H9 (cell line): ENCODE results near the gene FAM222B. TPM values are rescaled to one million over a fixed set of nuclear protein-coding genes. Genes with fewer than 3 reads are reported as not detected.

ENCODE experiments used
- DNase-seq: peaks from one replicate; pipeline ENCODE4 v3.0.0-alpha.2; 2017
- H2AFZ ChIP-seq: one replicate; pipeline ENCODE4 v1.6.1; 2013; ENCODE audit warnings: mild to moderate bottlenecking, low read length, control low read depth, moderate library complexity
- H2AK5ac ChIP-seq: 2 replicates; pipeline ENCODE4 v1.6.1; 2013; ENCODE audit warnings: low read length, control low read depth, mixed read lengths; ENCODE audit not compliant: insufficient read length
- H2BK120ac ChIP-seq: one replicate; pipeline ENCODE4 v1.6.1; 2013; ENCODE audit warnings: low read depth, mild to moderate bottlenecking, low read length, control low read depth, inconsistent platforms; ENCODE audit not compliant: poor library complexity, severe bottlenecking
- H2BK12ac ChIP-seq: 2 replicates; pipeline ENCODE4 v1.6.1; 2013; ENCODE audit warnings: low read length, control low read depth, mixed read lengths, low read depth; ENCODE audit not compliant: insufficient read length
- H2BK15ac ChIP-seq: 2 replicates; pipeline ENCODE4 v1.6.1; 2013; ENCODE audit warnings: low read depth, low read length, control low read depth
- H2BK20ac ChIP-seq: one replicate; pipeline ENCODE4 v1.6.1; 2013; ENCODE audit warnings: low read depth, mild to moderate bottlenecking, low read length, control low read depth, inconsistent platforms; ENCODE audit not compliant: poor library complexity, severe bottlenecking
- H2BK5ac ChIP-seq: 2 replicates; pipeline ENCODE4 v1.6.1; 2013; ENCODE audit warnings: low read length, control low read depth, mixed read lengths; ENCODE audit not compliant: insufficient read length
- H3K14ac ChIP-seq: 2 replicates; pipeline ENCODE4 v1.6.1; 2013; ENCODE audit warnings: low read length, control low read depth; ENCODE audit not compliant: insufficient read depth
- H3K18ac ChIP-seq: 2 replicates; pipeline ENCODE4 v1.6.1; 2013; ENCODE audit warnings: low read depth, mild to moderate bottlenecking, mixed read lengths, low read length, control low read depth; ENCODE audit not compliant: insufficient read length
- H3K23ac ChIP-seq: 2 replicates; pipeline ENCODE4 v1.6.1; 2013; ENCODE audit warnings: low read length, control low read depth, mixed read lengths, low read depth; ENCODE audit not compliant: insufficient read length
- H3K23me2 ChIP-seq: 2 replicates; pipeline ENCODE4 v1.6.1; 2013; ENCODE audit warnings: low read depth, mild to moderate bottlenecking, mixed read lengths, low read length, control low read depth; ENCODE audit not compliant: insufficient read length, poor library complexity, severe bottlenecking
- H3K27ac ChIP-seq: 2 replicates; pipeline ENCODE4 v1.5.1; 2013; ENCODE audit warnings: low read length, control low read depth, mixed read lengths, low read depth; ENCODE audit not compliant: insufficient read length
- H3K27me3 ChIP-seq: 2 replicates; pipeline ENCODE4 v1.6.1; 2013; ENCODE audit warnings: low read length, control low read depth, inconsistent platforms; ENCODE audit not compliant: insufficient read depth
- H3K4ac ChIP-seq: 2 replicates; pipeline ENCODE4 v1.6.1; 2013; ENCODE audit warnings: low read depth, mild to moderate bottlenecking, control low read depth, inconsistent platforms, low read length, moderate library complexity
- H3K4me1 ChIP-seq: 2 replicates; pipeline ENCODE4 v1.6.1; 2013; ENCODE audit warnings: low read length, control low read depth, inconsistent platforms; ENCODE audit not compliant: insufficient read depth
- H3K4me2 ChIP-seq: 2 replicates; pipeline ENCODE4 v1.6.1; 2013; ENCODE audit warnings: low read length, control low read depth, mixed read lengths; ENCODE audit not compliant: insufficient read length, insufficient read depth
- H3K56ac ChIP-seq: 2 replicates; pipeline ENCODE4 v1.6.1; 2013; ENCODE audit warnings: low read depth, mild to moderate bottlenecking, mixed read lengths, low read length, control low read depth; ENCODE audit not compliant: insufficient read length
- H3K79me1 ChIP-seq: 2 replicates; pipeline ENCODE4 v1.6.1; 2013; ENCODE audit warnings: low read depth, mild to moderate bottlenecking, moderate library complexity, low read length, control low read depth, inconsistent platforms; ENCODE audit not compliant: insufficient read depth, poor library complexity, severe bottlenecking
- H3K79me2 ChIP-seq: 2 replicates; pipeline ENCODE4 v1.6.1; 2013; ENCODE audit warnings: low read length, control low read depth, inconsistent platforms; ENCODE audit not compliant: insufficient read depth
- H3K9ac ChIP-seq: 2 replicates; pipeline ENCODE4 v1.6.1; 2013; ENCODE audit warnings: low read length, control low read depth, mixed read lengths; ENCODE audit not compliant: insufficient read length; ENCODE audit errors: extremely low read depth
- H3K9me3 ChIP-seq: one replicate; pipeline ENCODE4 v1.6.1; 2013; ENCODE audit warnings: low read depth, low read length, inconsistent platforms; ENCODE audit not compliant: control insufficient read depth
- H3T11ph ChIP-seq: one replicate; pipeline ENCODE4 v1.6.1; 2013; ENCODE audit warnings: mild to moderate bottlenecking, low read length, control low read depth, inconsistent platforms
- H4K20me1 ChIP-seq: one replicate; pipeline ENCODE4 v1.6.1; 2013; ENCODE audit not compliant: control insufficient read depth, insufficient read length, insufficient read depth
- H4K5ac ChIP-seq: 2 replicates; pipeline ENCODE4 v1.6.1; 2013; ENCODE audit warnings: low read depth, mild to moderate bottlenecking, mixed read lengths, low read length, control low read depth; ENCODE audit not compliant: insufficient read length
- H4K8ac ChIP-seq: replicated peaks from 2 replicates; pipeline ENCODE4 v1.6.1; 2013; ENCODE audit warnings: low read length, control low read depth, mixed read lengths, low read depth; ENCODE audit not compliant: insufficient read length
- H4K91ac ChIP-seq: 2 replicates; pipeline ENCODE4 v1.6.1; 2013; ENCODE audit warnings: low read depth, mild to moderate bottlenecking, moderate library complexity, mixed read lengths, low read length, control low read depth; ENCODE audit not compliant: insufficient read length
- H3K27ac Mint-ChIP-seq, 3 experiments: 2 replicates in 2 of 3; 3 replicates in 1 of 3; pipeline ENCODE4 v1.8.0; 2020 to 2021; ENCODE audit warnings: mixed read lengths in 3 of 3, mild to moderate bottlenecking in 1 of 3, moderate library complexity in 1 of 3
- H3K27me3 Mint-ChIP-seq: 2 replicates; pipeline ENCODE4 v1.8.0; 2021; ENCODE audit warnings: low read depth, mild to moderate bottlenecking, moderate library complexity, mixed read lengths
- H3K36me3 Mint-ChIP-seq, 3 experiments: 2 replicates in 2 of 3; 3 replicates in 1 of 3; pipeline ENCODE4 v1.8.0; 2020 to 2021; ENCODE audit warnings: low read depth in 3 of 3, mixed read lengths in 3 of 3; ENCODE audit not compliant: insufficient read depth in 1 of 3
- H3K4me1 Mint-ChIP-seq, 2 experiments: 2 replicates each; pipeline ENCODE4 v1.8.0; 2020; ENCODE audit warnings: mixed read lengths in 2 of 2
- H3K4me3 Mint-ChIP-seq, 2 experiments: 2 replicates in 1 of 2; 3 replicates in 1 of 2; pipeline ENCODE4 v1.8.0; 2020 to 2021; ENCODE audit warnings: mild to moderate bottlenecking in 2 of 2, mixed read lengths in 2 of 2, moderate library complexity in 1 of 2
- H3K9me3 Mint-ChIP-seq, 2 experiments: 2 replicates in 1 of 2; 3 replicates in 1 of 2; pipeline ENCODE4 v1.8.0; 2020; ENCODE audit warnings: mild to moderate bottlenecking in 2 of 2, mixed read lengths in 2 of 2, moderate library complexity in 1 of 2
- CTCF ChIP-seq: fragments of 200-600 bp; sonication (generic); conservative IDR thresholded peaks from 3 replicates; pipeline ENCODE4 v1.8.0; 2021; ENCODE audit warnings: antibody characterized with exemption, mild to moderate bottlenecking
- WGBS: extraction: QIAGEN DNeasy Blood & Tissue Kit; methylation state at CpG from one replicate; pipeline ENCODE4 v1.1.7; 2013; ENCODE audit warnings: missing lambda C conversion rate, low lambda C conversion rate, mixed read lengths; ENCODE audit not compliant: insufficient read length; ENCODE audit errors: extremely low coverage; 5-methylcytosine and 5-hydroxymethylcytosine counted together
- total RNA-seq: library from RNA; stranded (reverse); gene quantifications from 2 replicates; pipeline ENCODE4 v1.2.1, GENCODE V29; 2021

Gene FAM222B
- total RNA-seq, 1 experiment from 2014 or later, result 76.1 TPM

GRCh38 chr17:28743243-28744103 lies 99.1 kb downstream of the FAM222B start, which contains the start of gene TRAF4:
TSS of gene TRAF4 (plus strand) at chr17:28744011. CDS start at chr17:28744113, 102 bp downstream.
- H4K20me1 ChIP-seq, result no peaks in the 10 kb centered on the region
- peak within 1 kb of the TSS; percentile 95 for H3K9ac ChIP-seq
- H3K14ac ChIP-seq, result peak within 1 kb of the TSS; percentile 100
- H2BK5ac ChIP-seq, result peak within 1 kb of the TSS; percentile 45
- no peak within 1 kb of the TSS for H3K56ac ChIP-seq
- peak within 1 kb of the TSS; percentile 39 for H3K4ac ChIP-seq
- H2AK5ac ChIP-seq, result no peak within 1 kb of the TSS
- peak within 1 kb of the TSS; percentile 98 for H3K18ac ChIP-seq
- H3K27me3 Mint-ChIP-seq, result no peaks in the 10 kb centered on the region; the same call in none of the 2 replicates
- peak within 1 kb of the TSS; percentile 15 for H2BK12ac ChIP-seq
- peak within 1 kb of the TSS; percentile 84 for H3K4me2 ChIP-seq
- H3K9me3 Mint-ChIP-seq, result no peaks in the 10 kb centered on the region
- no CpG with 5 or more reads among the region's 70 CpGs for WGBS
- H4K8ac ChIP-seq, result peak within 1 kb of the TSS; percentile 20
- DNase-seq, result peak; percentile 98
- no peak within 1 kb of the TSS for H2AFZ ChIP-seq
- peak within 1 kb of the TSS; percentile 92 for H3T11ph ChIP-seq
- H2BK15ac ChIP-seq, result peak within 1 kb of the TSS; percentile 62
- peak within 1 kb of the TSS; percentile 82 for H4K91ac ChIP-seq
- no peak for TF ChIP-seq CTCF
- peaks cover 15% of the 10 kb centered on the region for H3K23me2 ChIP-seq
- H3K79me2 ChIP-seq, result peaks cover 16% of the 10 kb centered on the region; the same call in 1 of the 2 replicates
- no peaks in the 10 kb centered on the region for H3K27me3 ChIP-seq
- H2BK20ac ChIP-seq, result no peak within 1 kb of the TSS
- H2BK120ac ChIP-seq, result peak within 1 kb of the TSS; percentile 93
- H3K4me1 Mint-ChIP-seq, result peaks cover 10 to 30% of the 10 kb centered on the region in 2 experiments
- H3K23ac ChIP-seq, result no peak within 1 kb of the TSS
- peak within 1 kb of the TSS; percentile 61 for H3K27ac ChIP-seq
- peaks cover 5% of the 10 kb centered on the region; the same call in 1 of the 2 replicates for H3K4me1 ChIP-seq
- H3K36me3 Mint-ChIP-seq, result peaks cover 23 to 57% (median 34%) of the 10 kb centered on the region in 3 experiments; a peak in 6 of 7 replicates
- no peaks in the 10 kb centered on the region for H3K79me1 ChIP-seq
- H3K9me3 ChIP-seq, result no peaks in the 10 kb centered on the region
- peak within 1 kb of the TSS; percentile 87 to 93 for H3K4me3 Mint-ChIP-seq
- peak within 1 kb of the TSS; percentile 24 for H4K5ac ChIP-seq
- H3K27ac Mint-ChIP-seq, result peak within 1 kb of the TSS; percentile 95 to 98 (median 97)
